GM20000 (cell line): Measurements from ENCODE around the gene POLR1F.
A peak's percentile ranks its signal among the peaks of the same experiment; 100 is the strongest.

Experiments
- DNase-seq: peaks from one replicate; pipeline ENCODE4 v3.0.0; 2012; ENCODE audit warnings: low spot score
- CTCF ChIP-seq: IDR thresholded peaks from 2 replicates; pipeline ENCODE4 v1.5.1; 2012; ENCODE audit warnings: mild to moderate bottlenecking, control low read depth; ENCODE audit errors: extremely low read depth, missing control alignments

Gene POLR1F

GRCh38 chr7:19728716-19729115, 19.9 kb upstream of the POLR1F start:
- no peak for TF ChIP-seq CTCF
- DNase-seq: no peak

GRCh38 chr7:19725770-19726169, 16.9 kb upstream of the POLR1F start:
- no peak for DNase-seq
- TF ChIP-seq CTCF: no peak

- DNase-seq: no peak
- no peak for TF ChIP-seq CTCF
Measured at GRCh38 chr7:19715499-19715898, 6.7 kb upstream of the POLR1F start.

DNA sequence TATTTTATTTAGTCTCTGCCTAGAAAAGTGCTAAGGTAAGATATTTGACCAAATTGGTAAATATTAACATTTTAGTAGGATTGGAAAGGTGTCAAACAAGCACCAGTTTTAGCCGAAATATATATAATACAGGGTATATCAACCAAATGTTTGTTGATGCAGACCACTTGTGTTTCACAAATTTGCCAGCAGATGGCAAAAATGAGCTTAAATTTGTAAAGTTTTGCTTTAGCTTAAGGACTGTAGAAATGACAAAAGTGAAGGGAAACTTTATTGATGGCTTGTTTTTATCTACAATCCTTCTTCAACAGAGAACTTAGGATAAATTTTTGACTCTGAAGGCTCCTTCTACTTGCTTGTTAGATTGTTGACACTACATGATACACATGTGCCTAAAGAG, 4.8 kb upstream of the POLR1F start:
- TF ChIP-seq CTCF: peak; percentile 45
- DNase-seq: peak; percentile 11

DNA sequence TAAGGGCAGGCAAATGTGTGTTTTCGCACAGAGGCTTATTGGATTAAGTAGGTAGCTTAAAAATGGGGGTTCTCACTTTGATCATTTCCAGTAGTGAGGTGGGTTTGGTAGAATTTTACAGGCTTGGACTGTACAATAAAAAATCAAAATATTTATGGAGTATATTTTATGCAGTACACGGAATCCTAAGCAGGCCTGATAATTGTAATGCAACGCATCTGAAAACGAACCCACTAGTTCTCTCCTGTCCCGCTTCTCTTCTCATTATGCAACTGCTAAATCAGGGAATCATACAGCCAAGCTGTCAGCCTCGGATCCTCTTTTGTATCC, 377 bp upstream of the POLR1F start:
- no peak for TF ChIP-seq CTCF
- no peak for DNase-seq

GRCh38 chr7:19707240-19707639, 1.6 kb downstream of the POLR1F start:
- no peak for DNase-seq
- no peak for TF ChIP-seq CTCF

GRCh38 chr7:19705663-19706062, 3.2 kb downstream of the POLR1F start:
- no peak for TF ChIP-seq CTCF
- no peak for DNase-seq
